GM18868 (cell line): ENCODE results near the gene DYNC2H1.
"Not testable (repeated sequence)": the region's sequence is repeated elsewhere in the genome, so short reads cannot be mapped to it uniquely, and the experiment has no call there.

Experiments used
- ATAC-seq: cut with Tn5 transposase; IDR thresholded peaks from one replicate; pipeline ENCODE4 v1.9.1; 2021; ENCODE audit warnings: mild to moderate bottlenecking, moderate library complexity; ENCODE audit not compliant: unreplicated experiment

DYNC2H1 gene

DNA sequence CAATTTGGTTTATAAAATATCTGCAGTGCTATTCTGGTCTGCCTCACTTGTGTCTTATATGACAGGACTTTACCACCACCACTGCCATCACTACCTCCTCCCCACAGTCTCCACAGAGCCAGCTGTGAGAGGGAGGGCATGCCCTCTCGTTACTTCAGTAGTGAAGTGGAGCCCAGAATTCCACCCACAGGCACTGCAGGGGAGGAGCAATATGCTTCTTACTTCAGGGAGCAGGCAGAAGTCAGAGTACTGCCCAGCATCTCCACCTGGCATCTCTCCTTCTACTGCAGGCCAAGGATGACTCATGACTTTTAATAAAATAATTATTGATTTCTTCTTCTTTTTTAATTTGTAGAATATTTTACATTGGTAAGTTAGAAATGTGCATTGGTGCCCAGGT is 255.5 kb downstream of the DYNC2H1 start:
- ATAC-seq: no peak

DNA sequence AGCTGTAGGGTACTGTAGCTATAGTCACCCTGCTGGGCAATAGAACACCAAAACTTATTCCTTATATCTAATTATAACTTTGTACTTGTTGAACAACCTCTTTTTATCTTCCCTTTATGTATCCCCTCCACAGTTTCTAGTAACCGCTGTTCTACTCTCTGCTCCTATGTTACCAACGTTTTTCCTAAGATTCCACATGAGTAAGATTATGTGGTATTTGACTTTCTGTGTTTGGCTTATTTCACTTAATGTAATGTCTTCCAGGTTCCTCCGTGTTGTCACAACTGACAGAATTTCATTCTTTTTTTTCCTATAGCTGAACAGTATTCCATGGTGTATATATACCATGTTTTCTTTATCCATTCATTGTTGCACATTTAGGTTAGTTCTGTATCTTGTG is 258.4 kb downstream of the DYNC2H1 start:
- ATAC-seq: no peak

DNA sequence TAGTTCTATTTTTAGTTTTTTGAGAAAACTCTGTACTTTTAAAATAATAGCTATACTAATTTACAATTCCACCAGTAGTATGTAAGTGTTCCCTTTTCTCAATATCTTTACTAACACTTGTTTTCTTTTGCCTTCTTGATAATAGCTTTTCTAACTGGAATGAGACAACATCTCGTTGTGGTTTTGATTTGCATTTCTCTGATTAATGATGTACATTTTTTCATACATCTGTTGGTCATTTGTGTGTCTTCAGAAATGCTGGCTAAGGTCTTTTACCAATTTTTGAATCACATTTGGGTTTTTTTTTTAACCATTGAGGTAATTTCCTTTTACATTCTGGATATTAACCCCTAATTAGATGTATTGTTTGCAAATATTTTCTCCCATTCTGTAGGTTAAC is 258.9 kb downstream of the DYNC2H1 start:
- ATAC-seq: no peak

DNA sequence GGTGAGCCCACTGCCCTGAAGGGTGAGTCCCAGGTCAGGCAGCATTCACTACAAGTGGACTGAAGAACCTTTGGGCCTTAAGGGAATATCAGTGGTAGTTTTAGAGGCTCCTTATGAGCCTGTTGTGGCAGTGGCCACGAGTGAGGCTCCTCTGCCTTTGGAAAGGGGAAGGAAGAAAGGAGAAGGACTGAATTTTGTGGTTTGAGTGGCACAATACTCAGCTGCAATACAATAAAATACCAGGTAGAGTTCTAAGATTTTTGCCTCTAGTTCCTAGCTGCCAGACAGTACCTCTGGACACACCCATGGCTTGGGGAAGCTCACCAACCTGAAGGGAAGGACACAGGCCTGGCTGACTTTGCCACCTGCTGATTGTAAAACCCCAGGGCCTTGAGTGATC is 260.9 kb downstream of the DYNC2H1 start:
- ATAC-seq: no peak

DNA sequence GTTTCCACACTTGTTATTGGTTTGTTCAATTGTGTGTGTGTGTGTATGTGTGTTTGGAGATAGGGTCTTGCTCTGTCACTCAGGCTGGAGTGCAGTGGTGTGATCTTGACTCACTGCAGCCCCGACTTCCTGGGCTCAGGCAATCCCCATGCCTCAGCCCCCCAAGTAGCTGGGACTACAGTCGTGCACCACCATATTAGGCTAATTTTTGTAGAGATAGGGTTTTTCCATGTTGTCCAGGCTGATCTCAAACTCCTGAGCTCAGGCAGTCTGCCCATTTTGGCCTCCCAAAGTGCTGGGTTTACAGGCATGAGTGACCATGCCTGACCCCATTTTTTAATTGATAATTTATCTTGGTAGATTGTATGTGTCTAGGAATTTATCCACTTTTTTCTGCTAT is 263.7 kb downstream of the DYNC2H1 start:
- no peak for ATAC-seq

DNA sequence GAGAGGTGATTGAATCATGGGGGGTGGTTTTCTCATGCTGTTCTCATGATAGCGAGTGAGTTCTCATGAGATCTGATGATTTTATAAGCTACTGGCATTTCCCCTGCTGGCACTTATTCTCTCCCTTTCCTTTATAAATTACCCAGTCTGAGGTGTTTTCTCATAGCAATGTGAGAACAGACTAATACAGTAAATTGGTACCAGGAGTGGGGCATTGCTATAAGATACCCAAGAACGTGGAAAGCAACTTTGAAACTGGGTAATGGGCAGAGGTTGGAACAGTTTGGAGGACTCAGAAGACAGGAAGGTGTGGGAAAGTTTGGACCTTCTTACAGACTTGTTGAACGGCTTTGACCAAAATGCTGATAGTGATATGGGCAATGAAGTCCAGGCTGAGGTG is 265.0 kb downstream of the DYNC2H1 start:
- not testable (repeated sequence) for ATAC-seq

DNA sequence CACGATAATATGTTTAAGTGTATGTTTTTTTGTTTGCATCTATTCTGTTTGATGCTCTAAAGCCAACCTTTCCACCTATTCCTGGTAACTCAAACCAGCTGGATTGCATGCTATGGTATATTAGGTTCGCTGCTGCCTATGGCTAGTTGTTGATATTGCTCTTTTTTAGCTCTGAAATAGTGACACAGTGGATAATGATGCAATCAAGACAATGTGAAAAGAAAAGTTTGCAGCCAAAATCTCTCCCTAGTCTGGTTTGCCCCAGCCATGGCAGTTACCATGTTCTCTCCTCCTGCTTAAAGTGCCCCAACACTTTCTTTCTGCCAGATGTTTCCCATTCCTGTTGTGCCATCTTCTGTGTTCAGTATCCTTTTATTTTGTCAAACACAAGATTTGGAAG is 269.7 kb downstream of the DYNC2H1 start:
- ATAC-seq: no peak

DNA sequence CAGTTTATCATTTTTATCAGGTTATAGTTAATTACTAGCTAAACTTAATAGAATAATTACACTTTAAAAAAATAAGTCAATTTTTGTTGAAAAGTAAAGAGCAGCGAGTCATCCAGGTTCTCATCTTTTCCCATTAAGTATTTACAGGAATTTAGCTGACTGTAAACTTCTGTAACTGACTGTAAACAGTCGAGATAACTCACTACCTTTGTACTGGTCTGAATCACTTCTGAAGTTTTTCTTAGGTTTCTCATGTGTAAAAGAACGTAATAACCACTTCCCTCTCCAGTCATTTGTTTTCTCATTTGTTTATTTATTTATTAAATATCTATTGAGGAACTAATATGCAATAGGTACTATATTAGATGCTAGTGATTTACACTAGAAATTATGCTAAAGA is 270.8 kb downstream of the DYNC2H1 start:
- no peak for ATAC-seq

DNA sequence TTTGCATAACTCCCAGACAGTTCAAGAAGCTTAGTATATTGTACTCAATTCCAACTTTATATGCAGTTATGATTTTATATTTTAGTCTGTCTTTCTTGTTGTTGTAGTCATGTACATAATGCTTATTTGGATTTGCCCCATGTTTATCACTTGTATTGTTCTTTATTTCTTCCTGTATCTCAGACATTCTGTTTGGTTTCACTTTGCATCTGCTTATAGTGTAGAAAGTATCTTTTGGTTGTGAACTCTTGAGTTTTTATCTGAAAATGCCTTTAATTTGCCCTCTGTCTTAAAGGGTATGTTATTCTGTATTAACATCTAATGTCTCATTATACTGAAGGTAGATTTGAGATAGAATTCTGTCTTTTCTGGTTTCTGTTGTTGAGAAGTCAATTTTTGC is 275.4 kb downstream of the DYNC2H1 start:
- no peak for ATAC-seq

DNA sequence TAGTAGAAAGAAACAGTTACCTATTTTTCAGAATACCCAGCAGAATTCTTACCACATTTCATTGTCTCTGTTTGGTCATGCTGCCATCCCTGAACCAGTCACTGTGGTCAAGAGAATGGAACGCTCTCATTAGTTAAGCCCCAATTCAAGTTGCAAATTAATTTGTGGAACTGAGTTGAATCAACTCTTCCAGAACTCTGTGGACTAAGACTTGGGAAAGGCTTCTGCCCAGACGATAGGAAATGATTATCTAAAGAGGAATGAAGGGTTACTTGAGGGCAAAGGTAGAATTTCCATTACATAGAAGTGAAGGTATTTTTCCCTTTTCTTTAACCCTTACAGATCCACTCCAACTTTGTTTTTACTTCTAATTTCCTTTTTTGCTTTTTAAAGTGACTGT is 286.4 kb downstream of the DYNC2H1 start:
- no peak for ATAC-seq

DNA sequence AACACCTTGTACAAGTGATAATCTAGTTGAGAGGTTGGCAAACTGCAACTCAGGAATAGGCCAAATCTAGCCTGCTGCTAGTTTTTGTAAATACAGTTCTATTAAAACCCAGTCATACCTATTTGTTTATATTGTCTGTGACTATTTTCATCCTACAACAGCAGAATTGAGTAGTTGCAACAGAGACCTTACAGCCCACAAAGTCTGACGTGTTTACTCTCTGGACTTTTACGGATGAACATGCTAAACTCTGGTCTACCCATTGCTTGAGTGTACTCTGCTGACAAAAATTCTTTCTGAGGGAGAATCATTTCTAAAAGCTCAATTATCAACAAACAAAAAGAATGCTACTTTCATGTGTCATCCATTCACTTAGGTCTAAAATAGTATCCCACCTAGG is 287.0 kb downstream of the DYNC2H1 start:
- no peak for ATAC-seq

DNA sequence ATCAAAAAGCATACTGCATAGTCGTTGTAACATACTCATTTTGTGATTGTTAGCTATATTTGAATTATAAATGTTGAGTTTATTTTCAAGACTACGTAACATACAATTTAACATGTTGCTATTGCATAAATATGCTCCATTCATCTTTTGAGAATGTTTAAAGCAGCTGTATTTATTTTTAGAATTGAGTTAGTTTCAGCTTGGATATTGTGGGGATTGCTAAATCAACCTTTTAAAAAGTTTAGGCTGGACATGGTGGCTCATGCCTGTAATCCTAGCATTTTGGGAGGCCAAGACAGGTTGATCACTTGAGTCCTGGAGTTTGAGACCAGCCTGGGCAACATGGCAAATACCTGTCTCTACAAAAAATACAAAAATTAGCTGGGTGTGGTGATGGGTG is 288.1 kb downstream of the DYNC2H1 start:
- ATAC-seq: no peak

DNA sequence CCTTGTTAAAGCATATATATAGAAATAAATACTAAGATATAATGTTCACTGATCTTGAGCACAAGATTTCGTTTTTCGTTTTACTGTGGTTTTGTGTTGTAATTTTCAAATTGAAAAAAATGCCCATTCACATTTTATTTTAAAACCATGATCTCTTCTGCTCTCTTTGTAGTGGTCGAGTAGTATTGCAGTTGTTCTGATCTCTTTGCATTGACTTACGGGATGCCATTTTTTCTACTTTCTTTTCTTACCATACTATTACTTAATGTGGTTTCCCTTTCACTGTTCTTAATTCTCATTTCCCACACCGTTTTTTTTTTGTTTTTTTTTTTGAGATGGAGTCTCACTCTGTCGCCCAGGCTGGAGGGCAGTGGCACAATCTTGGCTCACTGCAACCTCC is 289.6 kb downstream of the DYNC2H1 start:
- no peak for ATAC-seq

DNA sequence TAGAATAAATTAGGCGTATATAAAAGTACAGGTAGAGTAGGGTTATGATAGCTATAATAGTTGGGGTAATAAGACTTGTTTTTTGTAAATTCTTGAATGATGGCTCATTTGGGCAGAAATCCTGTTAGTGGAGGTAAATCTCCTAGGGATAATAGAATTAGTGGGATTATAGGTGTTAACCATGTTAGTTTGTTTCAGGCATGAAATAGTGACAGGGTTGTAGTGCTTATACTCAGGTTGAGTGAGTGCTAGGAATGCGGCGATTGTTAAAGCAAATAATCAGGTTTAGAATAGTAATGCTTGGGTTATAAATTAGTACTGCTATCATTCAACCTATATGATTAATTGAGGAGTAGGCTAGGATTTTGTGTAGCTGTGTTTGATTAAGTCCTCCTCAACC is 297.1 kb downstream of the DYNC2H1 start:
- no peak for ATAC-seq

DNA sequence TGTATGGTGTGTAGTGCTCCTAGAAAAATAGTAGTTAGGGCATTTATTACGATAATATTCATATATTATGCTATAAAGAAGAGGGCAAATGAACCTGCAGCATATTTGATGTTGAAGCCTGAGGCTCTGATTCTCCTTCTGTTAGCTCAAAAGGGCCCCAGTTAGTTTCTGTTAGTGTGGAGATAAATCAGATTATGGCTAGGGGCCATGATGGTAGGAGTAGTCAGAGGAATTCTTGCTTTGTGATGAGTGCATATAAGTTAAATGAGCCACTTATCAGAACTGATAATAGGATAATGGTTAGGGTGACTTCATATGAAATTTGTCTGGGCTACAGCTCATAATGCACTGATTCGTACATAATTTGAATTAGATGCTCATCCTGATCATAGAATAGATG is 298.4 kb downstream of the DYNC2H1 start:
- ATAC-seq: no peak

DNA sequence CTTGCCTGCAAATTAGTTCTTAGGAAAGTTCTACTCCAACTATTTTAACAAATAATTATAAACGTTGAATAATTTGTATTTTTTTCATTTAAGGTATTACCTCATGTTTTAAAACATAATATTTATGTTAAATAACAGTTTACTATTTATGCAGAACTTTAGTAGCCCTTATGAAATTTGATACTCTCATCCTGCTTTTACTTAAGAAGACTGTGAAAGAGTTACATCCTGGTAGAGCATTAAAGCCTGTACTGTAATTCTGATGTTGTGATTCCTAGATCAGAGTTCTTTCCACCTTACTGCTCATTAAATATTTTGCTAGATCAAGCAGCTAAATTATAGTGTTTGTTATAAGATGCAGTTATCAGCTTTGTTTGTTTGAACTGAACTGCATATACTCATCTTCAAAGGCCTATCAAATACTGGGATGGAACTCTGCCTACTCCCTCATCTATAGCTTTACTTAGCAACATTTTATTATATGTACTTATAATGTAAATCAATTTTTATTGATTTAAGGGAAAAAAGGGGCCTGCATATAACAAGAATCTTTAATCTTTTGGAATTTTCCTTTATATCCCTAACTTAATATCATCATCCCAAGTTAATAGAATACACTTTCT is 304.2 kb downstream of the DYNC2H1 start:
- ATAC-seq: no peak

DNA sequence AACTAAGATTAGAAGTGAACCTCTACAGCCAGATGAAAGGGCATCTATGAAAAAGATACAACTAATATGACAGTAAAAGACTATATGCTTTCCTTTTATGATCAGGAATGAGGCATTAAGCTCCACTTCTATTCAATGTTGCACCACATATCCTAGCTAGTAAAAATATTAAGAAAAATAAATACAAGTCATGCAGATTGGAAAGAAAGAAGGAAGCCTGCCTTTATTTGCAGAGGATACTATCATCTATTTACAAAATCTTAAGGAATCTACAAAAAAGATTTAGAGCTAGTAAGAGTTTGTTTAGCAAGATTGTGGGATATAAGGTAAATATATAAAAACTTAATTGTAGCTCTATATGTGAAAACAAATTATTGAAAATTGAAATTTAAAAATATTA is 308.8 kb downstream of the DYNC2H1 start:
- ATAC-seq: no peak

DNA sequence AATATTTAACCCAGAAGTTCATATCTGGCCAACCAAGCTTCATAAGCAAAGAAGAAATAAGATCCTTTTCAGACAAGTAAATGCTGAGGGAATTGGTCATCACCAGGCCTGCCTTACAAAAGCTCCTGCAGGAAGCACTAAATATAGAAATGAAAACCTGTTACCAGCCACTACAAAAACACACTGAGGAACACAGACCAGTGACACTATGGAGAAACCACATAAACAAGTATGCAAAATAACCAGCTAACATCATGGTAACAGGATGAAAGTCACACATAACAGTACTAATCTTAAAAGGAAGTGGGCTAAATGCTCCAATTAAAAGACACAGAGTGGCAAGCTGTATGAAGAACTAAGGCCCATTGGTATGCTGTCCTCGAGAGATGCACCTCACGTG is 311.4 kb downstream of the DYNC2H1 start:
- no peak for ATAC-seq

DNA sequence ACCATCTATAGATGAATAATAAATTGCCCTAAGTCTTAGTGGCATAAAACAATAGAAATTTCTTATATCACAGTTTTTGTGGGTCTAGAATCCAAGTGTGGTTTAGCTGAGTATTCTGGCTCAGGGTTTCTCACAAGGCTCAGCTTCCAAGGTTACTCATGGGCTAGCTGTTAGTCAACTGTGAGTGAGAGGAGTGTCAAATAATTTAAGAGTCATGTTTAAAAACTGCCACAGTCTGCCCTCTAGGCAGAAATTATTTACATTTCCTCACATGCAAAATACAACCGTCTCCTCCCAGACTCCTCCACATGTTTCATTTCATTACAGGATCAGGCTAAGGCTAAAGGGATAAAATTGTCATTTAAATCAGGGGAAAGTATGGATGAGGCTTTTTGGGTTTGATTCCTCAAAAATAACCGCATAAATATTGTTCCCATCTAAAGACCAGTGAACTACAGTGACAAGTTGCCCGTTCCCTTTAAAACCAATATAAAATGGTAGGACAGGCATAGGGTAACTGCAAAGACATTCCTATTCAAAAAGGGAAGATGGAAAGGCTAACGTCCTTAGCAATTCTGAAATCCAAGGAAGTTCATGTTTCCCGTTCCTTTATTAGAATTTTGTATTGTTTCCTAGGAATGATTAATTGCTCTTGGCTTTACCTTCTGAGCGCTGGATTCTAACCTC is 324.3 kb downstream of the DYNC2H1 start:
- no peak for ATAC-seq

DNA sequence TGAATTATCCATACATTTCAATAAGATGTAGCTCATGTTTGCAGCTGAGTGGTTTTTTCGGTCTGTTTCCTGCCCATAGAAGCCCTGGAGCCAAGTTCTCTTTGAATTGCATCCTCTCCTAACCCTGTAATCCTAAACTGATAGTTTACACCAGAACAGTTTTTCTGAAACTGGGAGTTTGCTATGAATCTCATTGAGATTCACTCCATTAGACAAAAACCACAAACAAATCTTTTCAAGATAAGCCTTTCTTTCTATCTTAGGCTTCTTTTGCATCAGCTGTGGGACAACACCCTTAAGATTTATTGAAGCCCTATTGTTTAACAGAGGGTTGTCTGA is 324.8 kb downstream of the DYNC2H1 start:
- no peak for ATAC-seq

DNA sequence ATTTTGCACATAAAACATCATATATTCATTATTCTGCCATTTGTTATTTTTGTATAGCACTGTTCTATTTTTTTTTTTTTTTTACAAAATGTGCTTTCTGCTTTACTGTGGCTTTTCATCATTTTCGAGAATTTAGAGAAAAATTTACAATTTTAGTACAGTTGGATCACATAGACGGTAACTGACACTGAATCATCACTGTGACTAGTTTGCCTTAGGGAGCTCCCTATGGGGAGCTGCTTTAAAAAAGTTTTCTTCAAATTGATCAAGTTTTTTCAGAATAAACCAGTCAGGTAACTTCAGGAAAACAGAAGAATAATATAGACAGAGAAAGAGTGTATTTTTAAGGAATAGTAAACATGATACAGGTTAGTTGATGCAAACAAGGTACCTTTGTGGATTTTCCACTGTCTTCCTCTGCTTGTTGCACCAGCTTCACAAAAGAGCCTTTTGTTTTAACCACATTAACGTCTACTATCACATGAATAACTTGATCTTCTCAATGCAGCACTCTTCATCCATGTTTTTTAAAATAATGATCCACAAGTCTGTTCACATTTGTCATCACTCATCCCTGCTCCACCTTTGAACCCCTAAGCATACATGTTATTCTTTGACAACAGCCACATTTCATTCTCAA is 327.0 kb downstream of the DYNC2H1 start:
- no peak for ATAC-seq

DNA sequence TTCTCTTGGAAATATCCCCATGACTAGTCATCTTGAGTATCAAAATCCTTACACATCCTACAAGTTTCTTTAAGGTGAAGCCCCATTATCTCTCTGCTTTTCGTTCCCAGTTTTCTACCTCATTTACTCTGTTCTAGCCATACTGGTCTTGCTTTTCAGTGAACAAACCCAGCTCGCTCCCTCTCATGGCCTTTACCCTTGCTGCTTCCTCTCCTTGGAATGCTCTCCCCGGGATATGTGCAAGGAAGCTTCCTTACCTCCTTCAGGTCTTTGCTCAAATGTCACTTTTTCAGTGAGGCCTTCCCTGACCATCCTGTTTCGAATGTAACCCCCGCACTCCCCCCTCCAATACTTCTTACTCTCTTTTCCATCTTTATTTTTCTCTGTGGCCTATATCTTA is 331.8 kb downstream of the DYNC2H1 start:
- no peak for ATAC-seq

DNA sequence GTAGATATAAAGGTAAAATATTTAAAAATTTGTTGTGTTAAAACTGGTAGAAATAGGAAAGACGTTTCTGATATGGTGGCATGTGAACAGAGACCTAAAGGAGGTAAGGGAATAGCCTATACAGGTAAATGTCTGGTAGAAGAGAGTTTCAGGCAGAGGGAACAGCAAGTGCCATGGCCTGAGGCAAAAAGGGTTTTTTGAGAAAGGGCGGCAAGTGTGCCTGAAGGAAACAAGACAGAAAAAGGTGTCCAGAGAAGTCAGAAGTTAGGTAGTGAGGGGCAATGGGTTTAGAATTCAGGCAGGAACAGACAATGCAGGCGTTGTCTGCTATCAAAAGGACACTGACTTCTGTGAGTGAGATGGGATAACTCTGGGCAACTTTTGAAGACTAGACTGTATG is 339.7 kb downstream of the DYNC2H1 start:
- ATAC-seq: no peak
